Neuronal stem cell (in vitro differentiated cells): ENCODE data around the gene PBOV1.

Experiments
- DNase-seq: peaks from one replicate; pipeline ENCODE4 v3.0.0-alpha.2; 2013; ENCODE audit warnings: low spot score
- H2AFZ ChIP-seq: one replicate; pipeline ENCODE4 v1.6.1; 2013; ENCODE audit warnings: mild to moderate bottlenecking, low read length, inconsistent platforms
- H2AK5ac ChIP-seq: 2 replicates; pipeline ENCODE4 v1.6.1; 2013; ENCODE audit warnings: low read depth, mild to moderate bottlenecking, inconsistent platforms, low read length, moderate library complexity, mixed read lengths
- H2BK120ac ChIP-seq: 2 replicates; pipeline ENCODE4 v1.6.1; 2013; ENCODE audit warnings: low read depth, mild to moderate bottlenecking, inconsistent platforms, low read length, moderate library complexity, mixed read lengths
- H2BK12ac ChIP-seq: one replicate; pipeline ENCODE4 v1.6.1; 2013; ENCODE audit warnings: low read length, inconsistent platforms
- H2BK15ac ChIP-seq: 2 replicates; pipeline ENCODE4 v1.6.1; 2013; ENCODE audit warnings: mild to moderate bottlenecking, low read length, inconsistent platforms, mixed read lengths
- H2BK5ac ChIP-seq: one replicate; pipeline ENCODE4 v1.6.1; 2013; ENCODE audit warnings: inconsistent platforms, mild to moderate bottlenecking, low read length, moderate library complexity
- H3K14ac ChIP-seq: one replicate; pipeline ENCODE4 v1.6.1; 2013; ENCODE audit warnings: low read length, inconsistent platforms
- H3K18ac ChIP-seq: 2 replicates; pipeline ENCODE4 v1.6.1; 2013; ENCODE audit warnings: low read length, inconsistent platforms
- H3K23ac ChIP-seq: 2 replicates; pipeline ENCODE4 v1.6.1; 2013; ENCODE audit warnings: low read depth, mild to moderate bottlenecking, mixed read lengths, low read length, inconsistent platforms; ENCODE audit not compliant: poor library complexity
- H3K27ac ChIP-seq: replicated peaks from 3 replicates; pipeline ENCODE4 v1.5.1; 2013; ENCODE audit warnings: low read length, inconsistent platforms
- H3K27me3 ChIP-seq, 3 experiments: 2 replicates each; pipeline ENCODE4 v1.6.1; 2013; ENCODE audit warnings: low read length in 3 of 3, mild to moderate bottlenecking in 2 of 3, inconsistent platforms in 1 of 3, low read depth in 1 of 3, mixed read lengths in 1 of 3, moderate library complexity in 1 of 3; ENCODE audit not compliant: control insufficient read depth in 3 of 3, insufficient read depth in 3 of 3
- H3K36me3 ChIP-seq, 2 donors: replicated peaks in 1 of 2; 2 replicates each; pipeline ENCODE4 v1.6.1; 2013; ENCODE audit warnings: low read length in 2 of 2; ENCODE audit not compliant: control insufficient read depth in 2 of 2, insufficient read depth in 2 of 2
- H3K4ac ChIP-seq: 2 replicates; pipeline ENCODE4 v1.6.1; 2013; ENCODE audit warnings: inconsistent platforms, mild to moderate bottlenecking, low read length, moderate library complexity
- H3K4me1 ChIP-seq, 2 donors: 1 replicate in 1 of 2; 2 replicates in 1 of 2; pipeline ENCODE4 v1.6.1; 2013; ENCODE audit warnings: low read length in 2 of 2, low read depth in 1 of 2; ENCODE audit not compliant: control insufficient read depth in 2 of 2, insufficient read depth in 1 of 2
- H3K4me2 ChIP-seq: one replicate; pipeline ENCODE4 v1.6.1; 2013; ENCODE audit warnings: mild to moderate bottlenecking, low read length, inconsistent platforms; ENCODE audit not compliant: insufficient read depth, poor library complexity, severe bottlenecking
- H3K4me3 ChIP-seq, 2 donors: 2 replicates each; pipeline ENCODE4 v1.5.1; 2013; ENCODE audit warnings: low read length in 2 of 2, mild to moderate bottlenecking in 2 of 2, inconsistent platforms in 1 of 2, moderate library complexity in 1 of 2
- H3K79me1 ChIP-seq: one replicate; pipeline ENCODE4 v1.6.1; 2013; ENCODE audit warnings: low read depth, mild to moderate bottlenecking, inconsistent platforms, low read length, moderate library complexity
- H3K9ac ChIP-seq: one replicate; pipeline ENCODE4 v1.6.1; 2013; ENCODE audit warnings: mild to moderate bottlenecking, low read depth, low read length, inconsistent platforms; ENCODE audit not compliant: poor library complexity
- H3K9me3 ChIP-seq, 2 donors: replicated peaks in 1 of 2; 2 replicates each; pipeline versions ENCODE3 to v1.6.1; 2013; ENCODE audit warnings: low read length in 2 of 2, mild to moderate bottlenecking in 2 of 2, inconsistent platforms in 1 of 2, low read depth in 1 of 2, mixed read lengths in 1 of 2, moderate library complexity in 1 of 2; ENCODE audit not compliant: control insufficient read depth in 2 of 2, insufficient read depth in 1 of 2
- H4K8ac ChIP-seq: one replicate; pipeline ENCODE4 v1.6.1; 2013; ENCODE audit warnings: low read depth, mild to moderate bottlenecking, inconsistent platforms, low read length, moderate library complexity
- H4K91ac ChIP-seq: one replicate; pipeline ENCODE4 v1.6.1; 2013; ENCODE audit warnings: low read length, low read depth, mild to moderate bottlenecking, inconsistent platforms; ENCODE audit not compliant: poor library complexity
- WGBS, 2 donors: extraction: QIAGEN DNeasy Blood & Tissue Kit; methylation state at CpG; one replicate each; pipeline ENCODE4 v1.1.7; 2013; ENCODE audit warnings: missing lambda C conversion rate in 2 of 2, mixed read lengths in 1 of 2; ENCODE audit not compliant: insufficient read length in 2 of 2, insufficient replicate concordance in 1 of 2; ENCODE audit errors: extremely low coverage in 2 of 2; 5-methylcytosine and 5-hydroxymethylcytosine counted together

Gene PBOV1

DNA sequence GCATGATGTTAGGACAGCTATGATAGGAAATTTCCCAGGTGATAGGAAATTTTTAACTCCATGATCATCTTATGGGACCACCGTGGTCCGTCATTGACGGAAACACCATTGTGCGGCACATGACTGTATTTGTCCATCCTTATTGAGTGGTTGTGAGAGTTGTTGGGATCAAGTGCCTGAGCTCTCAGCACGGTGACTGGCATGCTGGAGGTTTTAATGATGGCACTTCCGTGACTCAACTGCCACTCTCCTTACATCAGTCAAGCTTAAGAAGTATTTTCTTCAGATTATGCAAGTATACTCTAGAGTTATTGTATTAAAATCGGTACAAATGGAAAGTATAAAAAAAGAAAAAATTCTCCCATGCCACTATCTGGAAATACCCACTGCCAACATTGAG is 20.7 kb downstream of the PBOV1 start:
- H3K4me2 ChIP-seq = no peak overlapping the region
- no peak overlapping the region for H3K23ac ChIP-seq
- WGBS, 2 donors = no CpG with 5 or more reads among the region's 7 CpGs
- H2BK12ac ChIP-seq = no peak overlapping the region
- H3K27me3 ChIP-seq = no peaks in the 10 kb centered on the region
- no peak overlapping the region for H3K27ac ChIP-seq
- H3K14ac ChIP-seq = no peak overlapping the region
- no peak overlapping the region for H4K8ac ChIP-seq
- H2BK120ac ChIP-seq = no peak overlapping the region
- no peak overlapping the region for H3K4ac ChIP-seq
- DNase-seq = no peak
- no peaks in the 10 kb centered on the region for H3K36me3 ChIP-seq
- no peak overlapping the region for H2AFZ ChIP-seq
- no peak overlapping the region for H4K91ac ChIP-seq
- no peaks in the 10 kb centered on the region for H3K4me1 ChIP-seq
- H3K18ac ChIP-seq = no peak overlapping the region
- H2BK5ac ChIP-seq = no peak overlapping the region
- H3K79me1 ChIP-seq = no peaks in the 10 kb centered on the region
- H2AK5ac ChIP-seq = no peak overlapping the region
- H2BK15ac ChIP-seq = no peak overlapping the region
- no peaks in the 10 kb centered on the region for H3K9me3 ChIP-seq
- no peak overlapping the region for H3K9ac ChIP-seq
- no peak overlapping the region for H3K4me3 ChIP-seq

DNA sequence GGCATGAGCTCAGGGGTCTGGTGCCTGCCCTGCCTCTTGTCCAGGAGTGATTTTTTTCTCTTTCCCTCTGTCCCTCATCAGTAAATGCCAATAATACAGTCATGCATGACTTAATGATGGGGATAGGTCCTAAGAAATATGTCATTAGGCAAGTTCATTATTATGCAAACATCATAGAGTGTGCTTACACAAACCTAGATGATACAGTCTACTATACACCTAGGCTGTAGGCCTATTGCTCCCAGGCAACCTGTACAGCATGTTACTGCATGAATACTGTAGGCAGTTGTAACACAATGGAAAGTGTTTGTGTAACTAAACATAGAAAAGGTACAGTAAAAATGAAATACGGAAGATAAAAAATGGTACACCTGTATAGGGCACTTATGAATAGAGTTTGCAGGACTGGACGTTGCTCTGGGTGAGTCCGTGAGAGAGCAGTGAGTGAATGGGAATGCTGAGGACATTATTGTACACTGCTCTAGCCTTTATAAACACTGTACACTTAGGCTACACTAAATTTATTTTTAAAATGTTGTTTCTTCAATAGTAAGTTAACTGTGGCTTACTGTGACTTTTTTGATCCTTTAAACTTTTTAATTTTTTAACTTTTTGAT is 22.1 kb downstream of the PBOV1 start:
- Histone ChIP-seq H3K36me3 (no peaks in the 10 kb centered on the region), H3K4me1 (peaks cover 0 to 1% of the 10 kb centered on the region in 2 donors), H3K4me2 (no peak overlapping the region), H2AFZ (no peak overlapping the region), H2BK120ac (no peak overlapping the region), H2BK12ac (no peak overlapping the region), H3K79me1 (no peaks in the 10 kb centered on the region), H3K27me3 (no peaks in the 10 kb centered on the region), H3K18ac (no peak overlapping the region), H2BK5ac (no peak overlapping the region), H2BK15ac (no peak overlapping the region), H3K9ac (no peak overlapping the region), H3K4me3 (no peak overlapping the region), H2AK5ac (no peak overlapping the region), H4K91ac (no peak overlapping the region), H3K14ac (no peak overlapping the region), H3K9me3 (no peaks in the 10 kb centered on the region), H3K23ac (no peak overlapping the region), H3K4ac (no peak overlapping the region), H3K27ac (no peak overlapping the region), H4K8ac (no peak overlapping the region)
- DNase-seq = no peak
- WGBS, 2 donors = no CpG with 5 or more reads among the region's 3 CpGs

DNA sequence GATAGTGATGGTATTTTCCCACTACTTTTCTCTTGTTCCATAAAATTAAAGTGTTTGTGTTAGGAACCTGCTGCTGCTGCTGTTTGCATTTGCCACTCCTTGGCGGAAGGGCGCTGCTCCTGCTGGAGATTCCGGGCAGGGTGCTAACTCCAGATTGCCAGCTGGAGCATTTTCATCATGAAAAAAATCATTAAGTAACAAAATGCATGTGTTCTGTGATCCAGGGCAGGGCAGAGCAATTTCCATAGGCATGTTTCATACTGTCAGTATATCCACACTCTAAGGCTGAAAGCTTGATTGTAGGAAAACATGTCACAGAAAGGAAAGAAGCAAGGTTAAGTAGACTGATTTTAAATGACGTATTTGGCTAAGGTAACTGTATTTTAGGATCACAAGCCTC is 24.0 kb downstream of the PBOV1 start:
- H3K36me3 ChIP-seq = no peaks in the 10 kb centered on the region
- peaks cover 0 to 1% of the 10 kb centered on the region in 2 donors for H3K4me1 ChIP-seq
- no peak overlapping the region for H3K18ac ChIP-seq
- no peak for DNase-seq
- H3K27me3 ChIP-seq = no peaks in the 10 kb centered on the region
- no CpG with 5 or more reads among the region's 4 CpGs for WGBS, 2 donors
- H3K23ac ChIP-seq = no peak overlapping the region
- H4K8ac ChIP-seq = no peak overlapping the region
- H3K14ac ChIP-seq = no peak overlapping the region
- H3K4me3 ChIP-seq = no peak overlapping the region
- no peak overlapping the region for H2BK15ac ChIP-seq
- no peaks in the 10 kb centered on the region for H3K79me1 ChIP-seq
- no peak overlapping the region for H3K4ac ChIP-seq
- H4K91ac ChIP-seq = no peak overlapping the region
- no peak overlapping the region for H3K9ac ChIP-seq
- no peak overlapping the region for H2AFZ ChIP-seq
- no peak overlapping the region for H3K27ac ChIP-seq
- H2AK5ac ChIP-seq = no peak overlapping the region
- no peak overlapping the region for H2BK12ac ChIP-seq
- H3K4me2 ChIP-seq = no peak overlapping the region
- H2BK5ac ChIP-seq = no peak overlapping the region
- no peak overlapping the region for H2BK120ac ChIP-seq
- no peaks in the 10 kb centered on the region for H3K9me3 ChIP-seq

GRCh38 chr6:138188278-138188941 is 29.9 kb downstream of the PBOV1 start:
- peaks cover 0 to 14% of the 10 kb centered on the region in 2 donors for H3K4me1 ChIP-seq
- H2AK5ac ChIP-seq = no peak overlapping the region
- WGBS, 2 donors = no CpG with 5 or more reads among the region's 5 CpGs

More at GRCh38 chr6:138188278-138188941, 29.9 kb downstream of the PBOV1 start:
- H3K27me3 ChIP-seq = peaks cover 0 to 2% (median 0%) of the 10 kb centered on the region in 3 experiments
- no peak overlapping the region for H3K14ac ChIP-seq
- H3K9me3 ChIP-seq = peaks cover 0 to 2% of the 10 kb centered on the region in 2 donors
- no peak overlapping the region for H3K27ac ChIP-seq
- no peak overlapping the region for H3K4ac ChIP-seq
- no peak overlapping the region for H3K4me3 ChIP-seq
- no peaks in the 10 kb centered on the region for H3K79me1 ChIP-seq
- no peak overlapping the region for H2BK120ac ChIP-seq
- no peak overlapping the region for H2BK15ac ChIP-seq
- no peak overlapping the region for H3K23ac ChIP-seq
- H2BK5ac ChIP-seq = no peak overlapping the region
- H2BK12ac ChIP-seq = no peak overlapping the region
- no peak overlapping the region for H3K18ac ChIP-seq
- no peak overlapping the region for H4K8ac ChIP-seq
- H3K9ac ChIP-seq = no peak overlapping the region
- no peak overlapping the region for H3K4me2 ChIP-seq
- no peaks in the 10 kb centered on the region for H3K36me3 ChIP-seq
- DNase-seq = no peak
- no peak overlapping the region for H2AFZ ChIP-seq
- H4K91ac ChIP-seq = no peak overlapping the region
